ENCODE measurements around the gene SMG9. TPM values are rescaled to one million over a fixed set of nuclear protein-coding genes. Genes with fewer than 3 reads are reported as not detected.

The SMG9 gene
- total and polyA plus RNA-seq, 2 of the 13 experiments (the other 11 are each of a cell fraction or from before 2014, with no cell fraction given): 16.1 to 18.7 TPM

DNA sequence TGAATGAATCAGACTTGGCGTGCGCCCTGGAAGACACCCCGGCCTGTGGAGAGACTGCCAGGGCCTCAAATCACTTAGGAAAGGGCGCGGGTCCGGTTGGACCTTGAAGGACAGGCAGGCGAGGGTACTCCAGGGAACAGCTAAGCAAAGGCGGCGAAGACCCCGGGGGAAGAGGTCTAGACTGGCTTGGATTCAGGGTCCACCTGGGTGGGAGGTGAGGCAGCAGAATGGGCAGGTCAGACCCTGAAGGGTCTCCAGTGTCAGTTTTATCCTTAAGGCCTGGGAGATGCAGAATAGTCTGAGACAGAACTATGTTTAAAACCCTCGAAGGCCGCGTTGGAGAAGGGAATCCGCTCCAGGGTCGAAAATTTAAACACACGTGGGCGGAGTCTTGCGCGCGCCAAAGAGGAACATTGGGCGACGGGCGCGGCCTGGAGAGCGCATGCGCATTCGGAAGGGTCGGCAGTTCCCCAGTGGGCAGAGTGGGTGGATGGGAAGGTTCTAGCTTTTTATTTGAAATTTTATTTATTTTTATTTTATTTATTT, 567 bp upstream of the SMG9 start:
- peaks cover 16% of the 10 kb centered on the region for H3K79me2 ChIP-seq (ENCODE audit: insufficient read depth, low read length)
- DNase-seq (ENCODE audit: low spot score): no peak
- H3K36me3 ChIP-seq (replicated peaks in 1 of 2; ENCODE audit: control insufficient read depth in 1 of 2, insufficient read depth in 2 of 2, low read length in 2 of 2): peaks cover 3 to 10% of the 10 kb centered on the region in 2 experiments; a peak in 4 of 5 replicates
- H3K4me3 ChIP-seq (replicated peaks in 1 of 3; ENCODE audit: insufficient read depth in 1 of 3, low read depth in 2 of 3, low read length in 3 of 3): peak overlapping the region; percentile 66 to 83 (median 67); a peak in 5 of 6 replicates
- TSS peak; percentile 92 for BruUV-seq (replicated peaks)
- in situ Hi-C loops (cut with HindIII; ENCODE audit: extremely low pct_ligation_motif_present, low pct_unique_long_range_greater_than_20kb) (no loop called here), intact Hi-C loops (cut with micrococcal nuclease; ENCODE audit: unreplicated experiment) (no loop called here)
- WGBS (ENCODE audit: low lambda C conversion rate): 49% methylated on average over 26 of the region's 28 CpGs
- no peaks in the 10 kb centered on the region for H4K20me1 ChIP-seq (ENCODE audit: insufficient read depth, low read length)
- ATAC-seq: peak; percentile 20; the same call in 1 of the 3 replicates
- peak overlapping the region; percentile 90 for H3K9ac ChIP-seq (ENCODE audit: insufficient read depth, low read depth, low read length)
- H3K4me2 ChIP-seq (ENCODE audit: low read depth, low read length): peak overlapping the region; percentile 88
- no peaks in the 10 kb centered on the region for H3K9me3 ChIP-seq (ENCODE audit: low read length)
- no peak for FAIRE-seq
- no peak overlapping the region for H2AFZ ChIP-seq (ENCODE audit: low read length)
- no peaks in the 10 kb centered on the region for H3K27me3 ChIP-seq (ENCODE audit: control insufficient read depth in 1 of 2, insufficient read depth in 2 of 2, low read length in 2 of 2)
- peak overlapping the region; percentile 93 for H3K27ac ChIP-seq (ENCODE audit: extremely low read length, insufficient read depth, low read length)
- ChIA-PET POLR2A (interaction anchor here (0.7 to 1.6 kb wide), 10 partner anchors 10 to 159 kb away, joined by 3 to 20 read pairs (median 4); partner anchors contain the start of gene IRGQ), CTCF (ENCODE audit: low intra/inter-chr PET ratio, low total read pairs) (no interaction called here)
- peaks cover 26% of the 10 kb centered on the region for H3K4me1 ChIP-seq (ENCODE audit: insufficient read depth, low read length)
- TF ChIP-seq KLF15 (CRISPR knock-in tag; IDR thresholded peaks at IDR 0.05; ENCODE audit: borderline replicate concordance) (no peak), ZNF510 (CRISPR knock-in tag; IDR thresholded peaks at IDR 0.05; ENCODE audit: low read depth) (peak; percentile 29; the same call in 1 of the 2 replicates), KMT2B (CRISPR knock-in tag; IDR thresholded peaks at IDR 0.05) (0 out of 2 replicates have a peak, but pooled peaks have one; percentile 0), ZNF343 (CRISPR knock-in tag; IDR thresholded peaks at IDR 0.05) (no peak), PCBP1 (IDR thresholded peaks at IDR 0.05; ENCODE audit: borderline replicate concordance, low read depth, low read length) (0 out of 2 replicates have a peak, but pooled peaks have one; percentile 8), DZIP1 (CRISPR knock-in tag; IDR thresholded peaks at IDR 0.05) (no peak), SIN3A (IDR thresholded peaks at IDR 0.05; ENCODE audit: borderline replicate concordance, low read depth, low read length) (no peak), ZBTB1 (CRISPR knock-in tag; IDR thresholded peaks at IDR 0.05; ENCODE audit: borderline replicate concordance) (no peak), ZNF160 (CRISPR knock-in tag; IDR thresholded peaks at IDR 0.05) (0 out of 2 replicates have a peak, but pooled peaks have one; percentile 3), MEIS1 (CRISPR knock-in tag; IDR thresholded peaks at IDR 0.05; ENCODE audit: borderline replicate concordance) (no peak), ETS1 (CRISPR knock-in tag; IDR thresholded peaks at IDR 0.05) (no peak), HMG20B (CRISPR knock-in tag; conservative IDR thresholded peaks at IDR 0.05) (no peak), ZNF768 (CRISPR knock-in tag; IDR thresholded peaks at IDR 0.05) (0 out of 2 replicates have a peak, but pooled peaks have one; percentile 7), ZFY (CRISPR knock-in tag; IDR thresholded peaks at IDR 0.05) (no peak), HIVEP1 (CRISPR knock-in tag; IDR thresholded peaks at IDR 0.05) (0 out of 2 replicates have a peak, but pooled peaks have one; percentile 33), POGZ (CRISPR knock-in tag; IDR thresholded peaks at IDR 0.05) (no peak), ZNF792 (CRISPR knock-in tag; IDR thresholded peaks at IDR 0.05) (no peak), GATAD2A (CRISPR knock-in tag; IDR thresholded peaks at IDR 0.05) (no peak), SAFB2 (CRISPR knock-in tag; IDR thresholded peaks at IDR 0.05; ENCODE audit: borderline replicate concordance, low read depth) (0 out of 2 replicates have a peak, but pooled peaks have one; percentile 2)
- TF ChIP-seq, protein P1, sequence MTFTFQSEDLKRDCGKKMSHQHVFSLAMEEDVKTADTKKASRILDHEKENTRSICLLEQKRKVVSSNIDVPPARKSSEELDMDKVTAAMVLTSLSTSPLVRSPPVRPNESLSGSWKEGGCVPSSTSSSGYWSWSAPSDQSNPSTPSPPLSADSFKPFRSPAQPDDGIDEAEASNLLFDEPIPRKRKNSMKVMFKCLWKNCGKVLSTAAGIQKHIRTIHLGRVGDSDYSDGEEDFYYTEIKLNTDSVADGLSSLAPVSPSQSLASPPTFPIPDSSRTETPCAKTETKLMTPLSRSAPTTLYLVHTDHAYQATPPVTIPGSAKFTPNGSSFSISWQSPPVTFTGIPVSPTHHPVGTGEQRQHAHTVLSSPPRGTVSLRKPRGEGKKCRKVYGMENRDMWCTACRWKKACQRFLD (CRISPR knock-in tag; IDR thresholded peaks at IDR 0.05; ENCODE audit: borderline replicate concordance): 0 out of 2 replicates have a peak, but pooled peaks have one; percentile 2

All from HepG2 (cell line).